HepG2 (cell line): ENCODE measurements around the gene ZNF527. TPM values are rescaled to one million over a fixed set of nuclear protein-coding genes. Genes with fewer than 3 reads are reported as not detected.

Experiments
- FIP1L1 ChIP-seq: fragments of 200-400 bp; formaldehyde crosslinking; IDR thresholded peaks from 2 replicates; pipeline ENCODE4 v1.6.1; 2018; ENCODE audit warnings: low read depth, mild to moderate bottlenecking, low read length, moderate library complexity, borderline replicate concordance; ENCODE audit not compliant: insufficient read depth
- NR2F2 ChIP-seq: IDR thresholded peaks from 2 replicates; pipeline ENCODE4 v1.6.1; 2012; ENCODE audit warnings: low read depth, inconsistent platforms, borderline replicate concordance
- ZNF142 ChIP-seq: sonication (generic); formaldehyde crosslinking; IDR thresholded peaks from 2 replicates; pipeline ENCODE4 v1.4.0; 2020; ENCODE audit warnings: missing genetic modification reagents
- ZNF672 ChIP-seq: sonication (generic); formaldehyde crosslinking; IDR thresholded peaks from 2 replicates; pipeline ENCODE4 v1.8.1; 2022; ENCODE audit warnings: missing genetic modification reagents
- polyA plus RNA-seq, 8 experiments: library from polyadenylated mRNA; depleted of rRNA in 3 of 8; stranded (reverse) in 7 of 8; unstranded in 1 of 8; fragments of >200 nt; fragmentation: Illumina TruSeq in 4 of 8; extraction: Trizol in 4 of 8; gene quantifications; 2 replicates each; pipeline versions ENCODE4 v1.2.1 to v1.2.3, GENCODE V29; 2011 to 2016; ENCODE audit warnings: low read depth in 4 of 8, missing spikeins in 1 of 8, mixed read lengths in 1 of 8; ENCODE audit not compliant: insufficient read depth in 1 of 8
- total RNA-seq, 5 experiments: library from RNA; depleted of rRNA; stranded (reverse); fragments of >200 nt; fragmentation: Illumina TruSeq; extraction: Trizol; gene quantifications; 2 replicates each; pipeline ENCODE4 v1.2.3, GENCODE V29; 2016; ENCODE audit warnings: low read depth in 1 of 5
- TF ChIP-seq, protein P1 (sequence below): sonication (generic); formaldehyde crosslinking; IDR thresholded peaks from one replicate; pipeline ENCODE4 v1.5.1; 2020; ENCODE audit warnings: mild to moderate bottlenecking, missing genetic modification reagents; ENCODE audit errors: not compliant biosample characterization
- TF ChIP-seq, protein P2 (sequence below): sonication (generic); formaldehyde crosslinking; IDR thresholded peaks from 2 replicates; pipeline ENCODE4 v1.8.0; 2022; ENCODE audit warnings: low read depth, missing genetic modification reagents
- TF ChIP-seq, protein P3 (sequence below): sonication (generic); formaldehyde crosslinking; IDR thresholded peaks from 2 replicates; pipeline ENCODE4 v1.4.0; 2020; ENCODE audit warnings: low read depth, missing genetic modification reagents

ZNF527 gene
- total and polyA plus RNA-seq, 2 of the 13 experiments (the other 11 are each of a cell fraction or from before 2014, with no cell fraction given), result 1.0 to 3.5 TPM

GRCh38 chr19:37370880-37371661 is at the start of gene ZNF527 (continued):
- TF ChIP-seq, protein P1, sequence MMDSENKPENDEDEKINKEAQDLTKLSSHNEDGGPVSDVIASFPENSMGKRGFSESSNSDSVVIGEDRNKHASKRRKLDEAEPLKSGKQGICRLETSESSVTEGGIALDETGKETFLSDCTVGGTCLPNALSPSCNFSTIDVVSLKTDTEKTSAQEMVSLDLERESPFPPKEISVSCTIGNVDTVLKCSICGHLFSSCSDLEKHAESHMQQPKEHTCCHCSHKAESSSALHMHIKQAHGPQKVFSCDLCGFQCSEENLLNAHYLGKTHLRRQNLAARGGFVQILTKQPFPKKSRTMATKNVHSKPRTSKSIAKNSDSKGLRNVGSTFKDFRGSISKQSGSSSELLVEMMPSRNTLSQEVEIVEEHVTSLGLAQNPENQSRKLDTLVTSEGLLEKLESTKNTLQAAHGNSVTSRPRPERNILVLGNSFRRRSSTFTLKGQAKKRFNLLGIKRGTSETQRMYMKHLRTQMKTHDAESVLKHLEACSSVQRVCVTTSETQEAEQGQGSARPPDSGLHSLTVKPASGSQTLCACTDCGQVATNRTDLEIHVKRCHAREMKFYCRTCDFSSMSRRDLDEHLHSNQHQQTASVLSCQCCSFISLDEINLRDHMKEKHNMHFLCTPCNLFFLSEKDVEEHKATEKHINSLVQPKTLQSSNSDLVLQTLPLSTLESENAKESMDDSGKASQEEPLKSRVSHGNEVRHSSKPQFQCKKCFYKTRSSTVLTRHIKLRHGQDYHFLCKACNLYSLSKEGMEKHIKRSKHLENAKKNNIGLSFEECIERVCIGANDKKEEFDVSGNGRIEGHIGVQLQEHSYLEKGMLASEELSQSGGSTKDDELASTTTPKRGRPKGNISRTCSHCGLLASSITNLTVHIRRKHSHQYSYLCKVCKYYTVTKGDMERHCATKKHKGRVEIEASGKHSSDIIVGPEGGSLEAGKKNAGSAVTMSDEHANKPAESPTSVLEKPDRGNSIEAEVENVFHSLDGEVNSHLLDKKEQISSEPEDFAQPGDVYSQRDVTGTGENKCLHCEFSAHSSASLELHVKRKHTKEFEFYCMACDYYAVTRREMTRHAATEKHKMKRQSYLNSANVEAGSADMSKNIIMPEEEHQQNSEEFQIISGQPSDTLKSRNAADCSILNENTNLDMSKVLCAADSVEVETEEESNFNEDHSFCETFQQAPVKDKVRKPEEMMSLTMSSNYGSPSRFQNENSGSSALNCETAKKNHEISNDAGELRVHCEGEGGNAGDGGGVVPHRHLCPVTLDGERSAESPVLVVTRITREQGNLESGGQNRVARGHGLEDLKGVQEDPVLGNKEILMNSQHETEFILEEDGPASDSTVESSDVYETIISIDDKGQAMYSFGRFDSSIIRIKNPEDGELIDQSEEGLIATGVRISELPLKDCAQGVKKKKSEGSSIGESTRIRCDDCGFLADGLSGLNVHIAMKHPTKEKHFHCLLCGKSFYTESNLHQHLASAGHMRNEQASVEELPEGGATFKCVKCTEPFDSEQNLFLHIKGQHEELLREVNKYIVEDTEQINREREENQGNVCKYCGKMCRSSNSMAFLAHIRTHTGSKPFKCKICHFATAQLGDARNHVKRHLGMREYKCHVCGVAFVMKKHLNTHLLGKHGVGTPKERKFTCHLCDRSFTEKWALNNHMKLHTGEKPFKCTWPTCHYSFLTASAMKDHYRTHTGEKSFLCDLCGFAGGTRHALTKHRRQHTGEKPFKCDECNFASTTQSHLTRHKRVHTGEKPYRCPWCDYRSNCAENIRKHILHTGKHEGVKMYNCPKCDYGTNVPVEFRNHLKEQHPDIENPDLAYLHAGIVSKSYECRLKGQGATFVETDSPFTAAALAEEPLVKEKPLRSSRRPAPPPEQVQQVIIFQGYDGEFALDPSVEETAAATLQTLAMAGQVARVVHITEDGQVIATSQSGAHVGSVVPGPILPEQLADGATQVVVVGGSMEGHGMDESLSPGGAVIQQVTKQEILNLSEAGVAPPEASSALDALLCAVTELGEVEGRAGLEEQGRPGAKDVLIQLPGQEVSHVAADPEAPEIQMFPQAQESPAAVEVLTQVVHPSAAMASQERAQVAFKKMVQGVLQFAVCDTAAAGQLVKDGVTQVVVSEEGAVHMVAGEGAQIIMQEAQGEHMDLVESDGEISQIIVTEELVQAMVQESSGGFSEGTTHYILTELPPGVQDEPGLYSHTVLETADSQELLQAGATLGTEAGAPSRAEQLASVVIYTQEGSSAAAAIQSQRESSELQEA, result no peak
- TF ChIP-seq ZNF142 (CRISPR knock-in tag), result 0 out of 2 replicates have a peak, but pooled peaks have one; percentile 54
- TF ChIP-seq NR2F2, result no peak
- TF ChIP-seq ZNF672 (CRISPR knock-in tag), result no peak
- TF ChIP-seq, protein P2, sequence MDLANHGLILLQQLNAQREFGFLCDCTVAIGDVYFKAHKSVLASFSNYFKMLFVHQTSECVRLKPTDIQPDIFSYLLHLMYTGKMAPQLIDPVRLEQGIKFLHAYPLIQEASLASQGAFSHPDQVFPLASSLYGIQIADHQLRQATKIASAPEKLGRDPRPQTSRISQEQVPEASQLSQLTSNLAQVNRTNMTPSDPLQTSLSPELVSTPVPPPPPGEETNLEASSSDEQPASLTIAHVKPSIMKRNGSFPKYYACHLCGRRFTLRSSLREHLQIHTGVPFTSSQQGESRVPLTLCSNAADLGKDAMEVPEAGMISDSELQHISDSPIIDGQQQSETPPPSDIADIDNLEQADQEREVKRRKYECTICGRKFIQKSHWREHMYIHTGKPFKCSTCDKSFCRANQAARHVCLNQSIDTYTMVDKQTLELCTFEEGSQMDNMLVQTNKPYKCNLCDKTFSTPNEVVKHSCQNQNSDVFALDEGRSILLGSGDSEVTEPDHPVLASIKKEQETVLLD (CRISPR knock-in tag), result peak; percentile 89
- TF ChIP-seq FIP1L1, result no peak
- TF ChIP-seq, protein P3, sequence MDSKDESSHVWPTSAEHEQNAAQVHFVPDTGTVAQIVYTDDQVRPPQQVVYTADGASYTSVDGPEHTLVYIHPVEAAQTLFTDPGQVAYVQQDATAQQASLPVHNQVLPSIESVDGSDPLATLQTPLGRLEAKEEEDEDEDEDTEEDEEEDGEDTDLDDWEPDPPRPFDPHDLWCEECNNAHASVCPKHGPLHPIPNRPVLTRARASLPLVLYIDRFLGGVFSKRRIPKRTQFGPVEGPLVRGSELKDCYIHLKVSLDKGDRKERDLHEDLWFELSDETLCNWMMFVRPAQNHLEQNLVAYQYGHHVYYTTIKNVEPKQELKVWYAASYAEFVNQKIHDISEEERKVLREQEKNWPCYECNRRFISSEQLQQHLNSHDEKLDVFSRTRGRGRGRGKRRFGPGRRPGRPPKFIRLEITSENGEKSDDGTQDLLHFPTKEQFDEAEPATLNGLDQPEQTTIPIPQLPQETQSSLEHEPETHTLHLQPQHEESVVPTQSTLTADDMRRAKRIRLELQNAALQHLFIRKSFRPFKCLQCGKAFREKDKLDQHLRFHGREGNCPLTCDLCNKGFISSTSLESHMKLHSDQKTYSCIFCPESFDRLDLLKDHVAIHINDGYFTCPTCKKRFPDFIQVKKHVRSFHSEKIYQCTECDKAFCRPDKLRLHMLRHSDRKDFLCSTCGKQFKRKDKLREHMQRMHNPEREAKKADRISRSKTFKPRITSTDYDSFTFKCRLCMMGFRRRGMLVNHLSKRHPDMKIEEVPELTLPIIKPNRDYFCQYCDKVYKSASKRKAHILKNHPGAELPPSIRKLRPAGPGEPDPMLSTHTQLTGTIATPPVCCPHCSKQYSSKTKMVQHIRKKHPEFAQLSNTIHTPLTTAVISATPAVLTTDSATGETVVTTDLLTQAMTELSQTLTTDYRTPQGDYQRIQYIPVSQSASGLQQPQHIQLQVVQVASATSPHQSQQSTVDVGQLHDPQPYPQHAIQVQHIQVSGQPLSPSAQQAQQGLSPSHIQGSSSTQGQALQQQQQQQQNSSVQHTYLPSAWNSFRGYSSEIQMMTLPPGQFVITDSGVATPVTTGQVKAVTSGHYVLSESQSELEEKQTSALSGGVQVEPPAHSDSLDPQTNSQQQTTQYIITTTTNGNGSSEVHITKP (CRISPR knock-in tag), result peak; percentile 67
